Measurements from ENCODE around the gene PPP2R5E. TPM values are rescaled to one million over a fixed set of nuclear protein-coding genes. Genes with fewer than 3 reads are reported as not detected.

PPP2R5E gene
- total and polyA plus RNA-seq, 8 donors = 7.2 to 32.9 (median 14.2) TPM

- DNase-seq = no peak
- no peaks in the 10 kb centered on the region for H3K27me3 ChIP-seq
- H3K4me3 ChIP-seq = no peak overlapping the region
- peaks cover 0 to 7% (median 0%) of the 10 kb centered on the region in 4 donors for H3K36me3 ChIP-seq
- intact Hi-C loops (cut with DNase I; ENCODE audit: low total_unique reads) = no loop called here
- H3K27ac ChIP-seq = no peak overlapping the region
- H3K4me1 ChIP-seq = peaks cover 0 to 41% (median 17%) of the 10 kb centered on the region in 4 donors
- no peaks in the 10 kb centered on the region for H3K9me3 ChIP-seq
- TF ChIP-seq EP300 (IDR thresholded peaks at IDR 0.05) = no peak
- TF ChIP-seq POLR2A (IDR thresholded peaks at IDR 0.05) = no peak
- no peak for TF ChIP-seq POLR2AphosphoS5 (IDR thresholded peaks at IDR 0.05)
- no peak for TF ChIP-seq CTCF (IDR thresholded peaks at IDR 0.05)
- WGBS, 5 donors = 59 to 73% (median 65%) methylated on average over 1 of the region's 1 CpG
Observed at GRCh38 chr14:63504648-63505047, 38.5 kb downstream of the PPP2R5E start.

- H3K36me3 ChIP-seq = peaks cover 0 to 7% (median 0%) of the 10 kb centered on the region in 4 donors
- TF ChIP-seq POLR2A (IDR thresholded peaks at IDR 0.05) (no peak), EP300 (IDR thresholded peaks at IDR 0.05) (no peak), POLR2AphosphoS5 (IDR thresholded peaks at IDR 0.05) (no peak), CTCF (IDR thresholded peaks at IDR 0.05) (no peak)
- H3K4me3 ChIP-seq = no peak overlapping the region
- intact Hi-C loops (cut with DNase I; ENCODE audit: low total_unique reads) = no loop called here
- peaks cover 0 to 72% (median 31%) of the 10 kb centered on the region in 4 donors for H3K4me1 ChIP-seq
- H3K9me3 ChIP-seq = no peaks in the 10 kb centered on the region
- 86 to 99% (median 94%) methylated on average over 3 of the region's 3 CpGs for WGBS, 5 donors
- no peak for DNase-seq
- no peaks in the 10 kb centered on the region for H3K27me3 ChIP-seq
- H3K27ac ChIP-seq = no peak overlapping the region
Observed at GRCh38 chr14:63501429-63501828, 41.7 kb downstream of the PPP2R5E start.

GRCh38 chr14:63499701-63500250 lies 43.4 kb downstream of the PPP2R5E start:
- H3K36me3 ChIP-seq = peaks cover 0 to 7% (median 0%) of the 10 kb centered on the region in 4 donors
- peak in 2 of 3 donors; percentile 17 to 25 for TF ChIP-seq POLR2AphosphoS5 (IDR thresholded peaks at IDR 0.05)
- no peak for TF ChIP-seq CTCF (IDR thresholded peaks at IDR 0.05)
- H3K4me1 ChIP-seq = peaks cover 0 to 62% (median 24%) of the 10 kb centered on the region in 4 donors
- no peak for DNase-seq
- H3K4me3 ChIP-seq = no peak overlapping the region
- peak overlapping the region in 3 of 5 donors; percentile 7 to 29 (median 26) for H3K27ac ChIP-seq
- H3K9me3 ChIP-seq = no peaks in the 10 kb centered on the region
- 46 to 86% (median 76%) methylated on average over 1 of the region's 1 CpG for WGBS, 5 donors
- intact Hi-C loops (cut with DNase I; ENCODE audit: low total_unique reads) = no loop called here
- H3K27me3 ChIP-seq = no peaks in the 10 kb centered on the region

- Histone ChIP-seq H3K4me1 (peaks cover 0 to 65% (median 27%) of the 10 kb centered on the region in 4 donors), H3K9me3 (no peaks in the 10 kb centered on the region), H3K36me3 (peaks cover 0 to 7% (median 0%) of the 10 kb centered on the region in 4 donors), H3K27ac (no peak overlapping the region), H3K4me3 (no peak overlapping the region), H3K27me3 (no peaks in the 10 kb centered on the region)
- no peak for TF ChIP-seq POLR2A (IDR thresholded peaks at IDR 0.05)
- TF ChIP-seq EP300 (IDR thresholded peaks at IDR 0.05) = no peak
- TF ChIP-seq POLR2AphosphoS5 (IDR thresholded peaks at IDR 0.05) = no peak
- no peak for TF ChIP-seq CTCF (IDR thresholded peaks at IDR 0.05)
- DNase-seq = peak in 1 of 2 donors; percentile 32
- 45 to 69% (median 67%) methylated on average over 2 of the region's 2 CpGs for WGBS, 5 donors
- intact Hi-C loops (cut with DNase I; ENCODE audit: low total_unique reads) = no loop called here
Observed at GRCh38 chr14:63496837-63497400, 46.3 kb downstream of the PPP2R5E start.
